GM18867 (cell line): ENCODE measurements around the gene HCFC1R1.

Experiments used
- ATAC-seq: cut with Tn5 transposase; IDR thresholded peaks from one replicate; pipeline ENCODE4 v1.9.1; 2021; ENCODE audit warnings: mild to moderate bottlenecking, moderate library complexity; ENCODE audit not compliant: unreplicated experiment

HCFC1R1 gene

DNA sequence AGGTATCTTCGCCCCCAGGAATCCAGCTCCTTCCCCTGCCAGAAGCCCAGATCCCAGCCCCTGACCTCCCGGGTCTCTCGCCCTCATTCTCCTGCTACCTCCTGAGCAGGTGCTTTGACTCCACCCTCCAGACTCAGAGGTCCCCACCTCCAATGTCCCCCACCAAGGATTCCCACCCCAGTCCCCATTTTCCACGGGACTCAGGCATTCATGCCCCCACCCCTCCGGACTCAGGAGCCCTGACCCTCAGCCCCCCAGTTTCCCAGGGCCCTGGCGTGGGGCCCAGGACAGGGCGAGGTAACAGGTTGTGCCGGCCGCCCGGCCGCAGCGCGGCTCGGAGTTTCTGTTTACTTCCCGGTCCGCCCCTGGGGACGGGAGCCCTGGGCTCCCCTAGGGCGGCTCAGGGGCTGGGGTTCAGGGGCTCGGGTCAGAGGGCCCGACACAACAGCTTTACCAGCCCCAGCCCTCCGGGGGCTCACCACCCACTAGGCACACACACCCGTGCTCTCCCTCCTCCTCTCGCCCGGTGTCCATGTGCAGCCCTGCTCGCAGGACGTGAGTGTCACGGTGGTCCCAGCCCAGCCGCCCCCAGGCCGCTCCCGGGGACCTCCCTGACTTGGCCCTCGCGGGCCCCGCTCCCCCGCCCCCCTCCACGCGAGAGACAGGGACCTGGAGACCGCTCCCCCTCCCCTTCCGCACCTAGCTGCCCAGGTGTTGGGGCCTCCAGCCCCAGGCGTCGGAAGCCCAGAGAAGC lies 12.4 kb upstream of the HCFC1R1 start:
- no peak for ATAC-seq

DNA sequence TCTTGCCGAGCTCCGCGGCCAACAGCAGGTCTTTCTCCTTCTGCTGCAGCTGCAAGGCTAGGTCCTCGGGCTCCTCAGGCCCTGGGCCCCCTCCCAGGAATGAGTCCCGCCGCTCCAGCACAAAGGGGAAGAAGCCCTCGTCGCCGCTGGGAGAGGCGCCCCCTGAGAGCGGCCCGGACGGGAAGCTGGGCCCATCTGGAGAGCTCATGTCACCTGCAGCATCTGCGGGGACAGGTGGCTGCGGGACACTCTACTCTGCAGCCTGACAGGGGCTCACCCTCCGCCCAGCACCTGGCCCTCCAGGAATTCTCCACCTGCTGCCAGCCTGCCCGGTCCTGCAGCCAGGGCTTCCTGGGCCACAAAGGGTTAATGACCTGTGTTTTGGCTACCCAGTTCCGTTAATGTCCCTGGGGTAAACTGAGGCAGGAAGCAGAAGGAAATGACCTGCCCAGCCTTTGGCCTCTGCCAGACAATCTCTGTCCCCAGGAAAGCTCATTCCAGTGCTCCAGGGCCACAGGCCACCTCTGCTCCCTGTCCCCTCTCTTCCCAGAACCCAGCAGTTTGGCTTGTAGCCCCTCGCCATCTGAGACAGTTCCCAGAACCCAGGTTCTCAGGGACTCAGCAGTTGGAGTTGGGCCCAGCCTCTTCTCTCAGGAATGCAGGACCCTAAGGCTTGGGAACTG lies 11.7 kb upstream of the HCFC1R1 start:
- ATAC-seq: no peak

DNA sequence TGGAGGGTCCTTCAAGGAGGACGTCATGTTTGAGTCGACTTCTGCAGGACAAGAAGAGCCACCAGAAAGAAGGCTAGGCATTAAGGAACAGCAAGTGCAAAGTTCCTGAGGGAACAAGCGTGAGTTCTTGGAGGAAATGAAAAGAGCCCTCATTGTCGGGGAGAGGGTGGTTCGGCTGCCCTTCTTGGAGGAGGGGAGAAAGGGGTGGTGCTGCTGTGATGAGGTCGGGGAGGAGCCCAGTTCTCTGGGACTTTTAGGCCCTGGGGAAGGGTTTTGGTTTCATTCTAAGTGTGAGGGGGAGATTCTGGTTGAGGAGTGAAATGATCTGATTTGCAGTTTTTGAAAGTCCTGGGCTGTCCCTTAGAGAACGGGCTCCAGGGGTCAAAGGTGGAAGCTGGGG lies 8.9 kb upstream of the HCFC1R1 start:
- no peak for ATAC-seq

DNA sequence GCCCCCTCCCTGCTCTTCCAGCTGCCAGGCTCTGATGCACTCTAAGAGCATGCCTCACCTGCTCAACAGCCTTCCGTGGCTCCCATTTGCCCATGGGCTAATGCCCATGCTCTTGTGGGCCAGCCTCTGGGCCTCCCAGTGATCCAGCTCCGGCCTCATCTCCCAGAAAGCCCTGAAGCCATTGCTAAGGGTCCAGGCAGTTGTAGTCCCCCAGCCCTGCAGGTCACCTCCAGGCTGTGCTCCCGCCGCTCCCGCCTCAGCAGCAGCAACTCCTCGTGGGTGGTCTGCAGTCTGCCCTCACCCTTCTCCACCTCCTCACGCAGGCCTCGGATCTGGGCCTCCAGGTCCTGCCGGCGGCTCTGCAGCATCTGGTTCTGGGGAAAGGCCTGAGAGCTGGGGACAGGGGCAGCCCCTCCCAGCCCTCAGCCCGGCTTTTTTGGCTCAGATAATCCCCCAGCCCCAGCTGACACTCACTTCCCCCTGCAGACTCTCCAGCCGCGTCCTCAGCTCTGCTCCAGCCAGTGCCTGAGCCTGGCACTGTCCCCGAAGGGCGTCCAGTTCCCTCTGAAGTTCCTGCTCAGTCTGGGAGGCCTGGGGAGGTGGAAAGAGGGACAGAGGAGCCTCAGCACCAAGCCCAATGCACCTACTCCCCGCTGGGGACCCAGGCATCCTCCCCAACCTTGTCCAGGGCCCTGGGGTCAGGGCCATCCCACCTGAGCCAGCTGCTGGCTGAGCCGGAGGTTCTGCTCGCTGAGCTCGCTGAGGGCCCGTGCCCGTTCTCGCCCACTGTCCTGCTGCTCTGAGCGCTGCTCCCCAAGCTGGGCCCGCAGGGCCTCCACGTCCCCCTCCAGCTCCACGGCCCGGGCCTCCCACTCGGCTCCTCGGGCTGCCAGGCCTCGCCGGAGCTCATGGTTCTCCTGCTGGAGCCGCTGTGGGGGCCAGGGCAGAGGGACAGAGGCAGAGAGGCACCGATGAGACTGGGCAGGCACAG lies 6.8 kb upstream of the HCFC1R1 start:
- no peak for ATAC-seq

DNA sequence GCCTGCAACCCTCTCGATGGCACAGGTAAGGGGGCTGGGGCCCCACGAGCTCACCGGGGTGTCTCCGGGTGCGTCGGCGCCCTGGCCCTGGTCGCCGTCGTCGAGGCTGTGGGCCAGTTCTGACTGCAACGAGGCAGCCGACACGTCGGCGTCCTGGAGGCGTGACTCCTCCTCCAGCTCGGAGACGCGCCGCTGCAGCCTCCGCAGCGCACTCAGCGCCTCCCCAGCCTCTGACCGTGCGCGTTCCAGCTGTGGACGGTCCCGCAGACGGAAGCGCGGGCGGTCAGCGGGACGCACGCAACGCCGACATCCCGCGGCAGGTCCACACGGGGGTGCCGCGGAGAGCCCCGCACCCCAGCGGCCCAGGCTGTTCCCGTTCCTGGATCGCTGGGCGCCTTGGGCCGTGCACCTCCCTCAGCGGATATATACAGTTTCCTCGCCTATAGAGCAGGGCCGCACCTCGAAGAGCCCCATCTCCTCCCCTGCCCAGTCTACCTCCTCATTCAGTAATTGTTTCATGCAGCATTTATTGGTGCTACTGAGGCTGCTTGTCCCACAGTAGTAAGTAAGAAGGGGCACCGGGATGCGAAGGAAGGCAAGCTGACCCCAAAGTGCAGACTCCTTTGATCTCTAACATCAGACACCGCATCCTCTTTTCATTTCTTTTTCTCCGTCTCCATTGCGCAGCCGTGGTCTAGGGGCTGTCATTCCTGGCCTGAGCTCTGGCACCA lies 5.9 kb upstream of the HCFC1R1 start:
- no peak for ATAC-seq

DNA sequence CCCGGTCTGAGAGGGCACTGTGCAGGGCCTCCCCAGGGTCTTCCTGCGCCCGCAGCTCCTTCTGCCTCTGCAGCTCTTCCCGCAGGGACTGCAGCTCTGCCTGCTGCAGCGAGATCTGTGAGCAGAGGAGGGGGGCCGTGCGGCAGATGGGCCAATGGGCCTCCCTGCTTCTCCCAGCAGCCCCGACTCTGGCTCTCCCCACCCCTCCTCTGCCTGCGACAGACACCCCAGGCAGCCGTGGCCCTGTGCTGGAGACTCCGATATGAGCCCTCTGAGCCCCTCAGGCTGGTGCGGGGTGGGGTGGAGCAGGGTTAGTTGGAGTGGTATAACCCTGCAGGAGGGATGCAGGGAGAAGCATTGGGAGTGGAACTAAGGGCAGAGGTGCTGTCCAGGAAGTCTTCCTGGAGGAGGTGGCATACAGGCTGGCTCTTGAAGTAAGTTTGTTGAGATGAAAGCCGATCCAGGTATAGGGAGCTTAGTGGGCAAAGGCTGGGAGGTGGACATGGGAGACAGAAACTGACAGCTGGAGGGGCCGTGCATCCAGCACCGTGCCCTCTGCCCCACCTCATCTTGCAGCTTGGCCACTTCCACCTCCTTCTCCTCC lies 5.1 kb upstream of the HCFC1R1 start:
- ATAC-seq: no peak

DNA sequence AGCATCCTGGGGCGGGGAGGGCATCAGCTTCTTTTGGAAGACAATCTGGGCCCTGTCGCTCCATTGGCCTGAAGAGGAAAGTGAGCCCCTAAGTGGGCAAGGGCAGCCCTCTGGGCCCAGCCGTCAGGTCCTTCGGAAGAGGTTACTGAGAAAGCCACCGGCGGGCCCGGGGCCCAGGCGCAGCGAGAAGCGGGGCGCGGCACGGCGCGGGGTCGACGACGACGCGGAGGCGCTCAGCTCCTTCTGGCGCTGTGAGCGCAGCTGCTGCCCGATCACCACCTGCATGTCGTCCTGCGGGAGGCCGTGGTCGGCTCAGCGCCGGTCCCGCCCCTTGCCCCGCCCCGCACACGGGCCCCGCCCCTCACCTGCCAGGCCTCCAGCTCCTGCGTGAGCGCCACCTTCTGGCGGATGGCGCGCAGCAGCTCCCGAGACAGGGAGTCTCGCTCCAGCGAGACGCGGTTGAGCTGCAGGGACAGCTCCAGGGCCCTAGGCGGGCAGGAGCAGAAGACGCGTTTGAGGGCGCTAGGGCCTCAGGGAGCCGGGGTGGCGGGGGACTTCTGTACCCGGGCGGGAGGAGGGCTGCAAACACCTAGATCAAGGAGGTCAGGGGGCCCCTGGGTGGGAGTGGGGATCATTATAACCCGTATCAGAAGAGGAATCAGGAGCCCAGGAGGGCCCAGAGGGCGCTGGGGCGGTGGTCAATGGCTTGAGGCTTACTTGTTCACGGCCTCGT lies 4.4 kb upstream of the HCFC1R1 start:
- ATAC-seq: no peak

DNA sequence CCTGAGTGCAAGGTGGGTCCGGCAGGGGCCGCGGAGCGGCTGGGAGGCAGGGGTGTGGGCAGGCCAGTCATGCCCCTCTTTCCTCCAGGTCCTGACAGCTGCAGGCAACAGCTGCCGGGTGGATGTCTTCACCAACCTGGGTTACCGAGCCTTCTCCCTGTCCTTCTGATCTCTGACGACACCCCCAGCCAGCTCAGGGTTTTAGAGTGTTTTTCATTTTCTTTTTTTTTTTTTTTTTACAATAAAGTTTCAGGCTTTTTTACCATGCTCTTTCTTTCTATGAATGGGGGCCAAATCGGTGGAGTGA lies 3.7 kb upstream of the HCFC1R1 start:
- no peak for ATAC-seq

DNA sequence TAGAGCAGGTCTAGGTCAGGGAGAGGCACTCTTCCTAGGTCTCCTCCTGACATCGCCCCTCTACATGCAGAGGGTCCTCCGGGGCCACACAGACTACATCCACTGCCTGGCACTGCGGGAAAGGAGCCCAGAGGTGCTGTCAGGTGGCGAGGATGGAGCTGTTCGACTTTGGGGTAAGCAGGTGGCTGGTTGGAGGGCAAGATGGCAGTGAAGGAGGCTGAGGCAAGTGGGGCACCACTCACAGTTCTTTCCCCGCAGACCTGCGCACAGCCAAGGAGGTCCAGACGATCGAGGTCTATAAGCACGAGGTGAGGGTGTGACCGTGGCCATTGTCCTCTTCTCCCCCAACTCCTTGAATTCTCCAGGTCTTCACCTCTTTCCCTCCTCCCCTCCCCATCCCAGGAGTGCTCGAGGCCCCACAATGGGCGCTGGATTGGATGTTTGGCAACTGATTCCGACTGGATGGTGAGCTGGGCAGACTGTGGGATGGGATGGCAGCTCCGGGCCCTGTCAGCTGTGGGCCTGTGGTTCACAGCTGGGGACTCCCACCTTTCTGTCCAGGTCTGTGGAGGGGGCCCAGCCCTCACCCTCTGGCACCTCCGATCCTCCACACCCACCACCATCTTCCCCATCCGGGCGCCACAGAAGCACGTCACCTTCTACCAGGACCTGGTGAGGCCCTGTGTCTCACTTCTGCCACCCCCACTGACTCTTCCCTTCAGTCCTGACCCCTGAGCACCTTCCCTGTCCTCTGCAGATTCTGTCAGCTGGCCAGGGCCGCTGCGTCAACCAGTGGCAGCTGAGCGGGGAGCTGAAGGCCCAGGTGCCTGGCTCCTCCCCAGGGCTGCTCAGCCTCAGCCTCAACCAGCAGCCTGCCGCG lies 3.1 kb upstream of the HCFC1R1 start:
- ATAC-seq: no peak

DNA sequence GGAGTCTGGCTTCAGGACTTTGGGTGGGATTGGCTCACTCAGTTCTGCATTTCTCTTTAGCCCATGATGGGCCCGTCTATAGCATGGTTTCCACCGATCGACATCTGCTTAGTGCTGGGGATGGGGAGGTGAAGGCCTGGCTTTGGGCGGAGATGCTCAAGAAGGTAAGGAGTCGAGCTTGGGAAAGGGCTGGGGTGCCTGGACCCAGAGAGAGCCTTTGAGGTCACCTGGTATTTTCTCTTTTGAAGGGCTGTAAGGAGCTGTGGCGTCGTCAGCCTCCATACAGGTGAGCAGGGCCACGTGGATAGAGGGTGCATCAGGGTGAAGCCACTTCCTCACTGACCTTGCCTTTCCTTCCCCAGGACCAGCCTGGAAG lies 2.2 kb upstream of the HCFC1R1 start:
- ATAC-seq: no peak

DNA sequence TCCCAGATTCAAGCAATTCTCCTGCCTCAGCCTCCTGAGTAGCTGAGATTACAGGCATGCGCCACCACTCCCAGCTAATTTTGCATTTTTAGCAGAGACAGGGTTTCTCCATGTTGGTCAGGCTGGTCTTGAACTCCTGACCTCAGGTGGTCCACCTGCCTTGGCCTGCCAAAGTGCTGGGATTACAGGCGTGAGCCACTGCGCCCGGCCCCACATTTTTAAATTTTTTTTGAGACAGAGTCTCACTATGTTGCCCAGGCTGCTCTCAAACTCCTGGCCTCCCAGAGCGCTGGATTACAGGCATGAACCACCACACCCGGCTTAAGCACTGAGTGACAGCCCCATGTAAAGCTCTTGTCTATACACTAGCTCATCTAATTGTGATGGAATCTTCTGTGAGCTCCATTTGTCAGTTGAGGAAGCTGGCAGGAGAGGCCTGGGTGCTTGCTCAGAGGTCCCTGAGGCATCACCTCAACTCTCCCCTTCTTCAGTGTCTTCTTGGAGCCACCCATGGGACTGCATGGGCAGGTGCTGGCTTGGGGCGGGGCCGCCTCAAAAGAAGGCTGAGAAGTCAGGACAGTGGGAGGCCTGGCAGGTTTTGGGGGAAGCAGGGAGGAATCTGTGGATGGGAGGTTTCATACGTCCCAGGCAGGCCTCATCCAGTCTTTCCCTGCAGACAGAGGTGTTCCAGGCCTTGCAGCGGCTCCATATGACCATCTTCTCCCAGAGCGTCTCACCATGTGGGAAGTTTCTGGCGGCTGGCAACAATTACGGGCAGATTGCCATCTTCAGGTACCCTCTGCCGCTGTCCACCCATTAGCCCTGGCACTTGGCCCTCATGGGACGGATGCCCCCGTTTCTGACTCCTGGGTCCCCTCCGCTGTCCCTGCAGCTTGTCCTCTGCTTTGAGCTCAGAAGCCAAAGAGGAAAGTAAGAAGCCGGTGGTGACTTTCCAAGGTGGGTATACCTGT lies 1.6 kb upstream of the HCFC1R1 start:
- ATAC-seq: no peak

DNA sequence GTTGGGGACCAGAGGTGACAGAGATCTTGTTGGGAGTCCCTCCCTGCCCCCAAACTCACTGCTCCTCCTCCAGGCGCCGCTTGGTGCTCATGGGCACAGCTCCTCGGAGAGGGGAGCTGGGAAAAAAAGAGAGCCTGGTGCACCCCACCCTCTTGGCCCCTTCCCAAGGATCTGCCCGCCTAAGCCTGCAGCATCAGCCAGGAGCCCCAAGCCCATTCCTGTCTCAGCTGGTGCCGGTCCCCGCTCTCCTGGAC lies 400 bp downstream of the HCFC1R1 start:
- ATAC-seq: no peak

DNA sequence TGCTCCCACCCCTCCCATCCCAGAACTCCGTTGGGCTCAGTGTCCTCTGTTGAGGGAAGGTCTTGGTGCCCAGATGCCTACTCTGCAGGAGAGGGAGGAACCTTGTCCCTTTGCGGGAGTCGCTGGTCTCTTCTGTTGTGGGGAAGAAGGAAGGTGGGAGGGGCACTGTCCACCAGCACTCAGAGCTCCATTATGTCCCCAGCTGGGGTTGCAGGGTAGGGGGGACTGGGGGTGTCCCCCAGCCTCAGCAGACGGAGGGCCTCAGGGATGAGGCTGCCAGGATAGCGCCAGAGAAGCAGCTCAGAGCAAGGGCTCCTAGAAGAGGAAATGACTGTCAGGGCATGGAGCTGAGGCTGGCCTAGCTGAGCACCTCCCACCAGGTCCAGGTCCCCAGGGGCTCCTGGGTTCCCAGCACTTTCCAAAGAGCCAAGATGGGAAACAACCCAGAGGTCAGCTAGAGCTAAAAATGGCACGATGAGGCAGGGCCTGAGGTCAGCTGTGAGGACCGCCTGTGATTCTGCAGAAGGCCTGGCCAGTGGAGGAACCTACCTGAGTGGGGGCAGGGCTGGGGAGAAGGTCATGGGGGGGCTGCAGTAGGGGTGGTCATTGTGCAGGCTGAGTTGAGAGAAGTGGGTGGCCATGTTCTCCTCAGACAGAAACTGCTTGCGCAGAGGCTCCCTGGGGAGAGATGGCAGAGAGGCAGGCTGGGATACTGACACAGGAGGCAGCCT lies 893 bp downstream of the HCFC1R1 start:
- no peak for ATAC-seq

DNA sequence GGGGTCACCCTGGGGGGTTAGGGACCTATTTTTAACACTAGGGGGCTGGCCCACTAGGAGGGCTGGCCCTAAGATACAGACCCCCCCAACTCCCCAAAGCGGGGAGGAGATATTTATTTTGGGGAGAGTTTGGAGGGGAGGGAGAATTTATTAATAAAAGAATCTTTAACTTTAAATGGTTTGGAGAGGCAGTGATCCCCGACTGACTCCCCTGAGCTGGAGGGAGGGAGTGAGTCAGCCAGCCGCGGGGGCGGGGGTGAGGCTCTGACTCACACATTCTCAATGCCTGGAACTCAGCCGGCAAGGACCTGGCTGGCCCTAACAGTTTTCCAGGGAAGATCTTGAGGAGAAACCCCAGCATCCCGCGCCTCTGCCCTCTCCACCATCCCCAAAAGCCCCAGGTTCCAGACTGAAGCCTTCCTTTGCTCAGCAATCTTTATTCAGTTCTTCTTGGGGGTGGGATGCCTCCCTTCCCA lies 1.5 kb downstream of the HCFC1R1 start:
- ATAC-seq: no peak

DNA sequence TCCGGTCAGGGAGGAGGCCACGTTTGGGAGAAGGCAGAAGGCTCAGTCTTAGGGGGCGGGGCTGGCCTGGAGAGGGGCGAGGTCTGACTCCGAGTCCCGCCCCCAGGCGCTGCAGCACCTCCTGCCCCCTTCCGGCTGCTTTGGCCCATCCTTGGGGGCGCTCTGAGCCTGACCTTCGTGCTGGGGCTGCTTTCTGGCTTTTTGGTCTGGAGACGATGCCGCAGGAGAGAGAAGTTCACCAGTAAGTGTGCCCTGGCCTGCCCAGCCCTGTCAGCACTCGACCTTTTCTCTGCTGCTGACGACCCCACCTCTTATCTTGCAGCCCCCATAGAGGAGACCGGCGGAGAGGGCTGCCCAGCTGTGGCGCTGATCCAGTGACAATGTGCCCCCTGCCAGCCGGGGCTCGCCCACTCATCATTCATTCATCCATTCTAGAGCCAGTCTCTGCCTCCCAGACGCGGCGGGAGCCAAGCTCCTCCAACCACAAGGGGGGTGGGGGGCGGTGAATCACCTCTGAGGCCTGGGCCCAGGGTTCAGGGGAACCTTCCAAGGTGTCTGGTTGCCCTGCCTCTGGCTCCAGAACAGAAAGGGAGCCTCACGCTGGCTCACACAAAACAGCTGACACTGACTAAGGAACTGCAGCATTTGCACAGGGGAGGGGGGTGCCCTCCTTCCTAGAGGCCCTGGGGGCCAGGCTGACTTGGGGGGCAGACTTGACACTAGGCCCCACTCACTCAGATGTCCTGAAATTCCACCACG lies 2.1 kb downstream of the HCFC1R1 start:
- no peak for ATAC-seq

DNA sequence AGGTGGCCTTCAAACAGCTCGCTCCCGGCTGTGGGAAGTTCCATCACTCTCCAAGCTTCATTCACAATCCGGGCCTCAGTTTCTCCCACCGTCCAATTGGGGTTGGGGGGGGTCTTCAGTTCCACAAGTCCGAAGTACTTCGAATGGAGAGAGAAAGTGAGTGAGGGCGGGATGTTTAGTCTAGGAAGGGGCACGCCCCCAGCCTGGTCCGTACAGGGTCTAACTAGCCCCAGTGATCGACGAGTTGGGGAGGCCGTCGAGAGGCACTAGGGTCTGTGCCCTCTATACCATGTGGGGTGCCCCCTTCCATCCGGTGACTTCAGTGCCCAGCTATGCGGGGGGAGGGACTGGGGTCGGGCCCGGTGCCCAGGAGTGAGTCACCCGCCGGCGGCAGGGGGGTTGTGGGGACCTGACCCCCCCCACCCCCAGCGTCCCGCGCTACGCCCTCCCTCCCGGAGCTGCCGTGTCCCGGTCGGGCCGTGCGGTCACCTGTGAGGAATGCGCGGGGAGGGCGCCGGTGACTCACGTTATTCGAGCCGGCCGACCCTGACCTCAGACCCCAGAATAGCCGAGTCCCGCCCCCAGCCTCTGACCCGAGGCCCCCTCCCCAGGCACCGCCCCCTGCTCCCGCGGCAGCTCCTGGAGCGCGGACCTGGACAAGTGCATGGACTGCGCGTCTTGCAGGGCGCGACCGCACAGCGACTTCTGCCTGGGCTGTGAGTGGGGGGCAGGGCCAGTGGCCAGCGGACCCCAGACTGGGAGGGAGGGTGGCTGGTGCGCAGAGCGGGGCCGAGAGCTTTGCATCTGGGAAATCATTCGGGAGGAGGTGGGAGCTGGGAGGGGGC lies 2.9 kb downstream of the HCFC1R1 start:
- ATAC-seq: no peak
